OCI-M1 (cell line): ENCODE measurements around the gene ELF1.
A peak's percentile ranks its signal among the peaks of the same experiment; 100 is the strongest.
"Not testable (repeated sequence)": the region's sequence is repeated elsewhere in the genome, so short reads cannot be mapped to it uniquely, and the experiment has no call there.

Experiments
- DNase-seq: peaks from one replicate; lab custom pipeline; 2025; lab: John Stamatoyannopoulos, UW

The ELF1 gene

GRCh38 chr13:41042419-41042818 lies 23.3 kb upstream of the ELF1 start:
- not testable (repeated sequence) for DNase-seq

- no peak for DNase-seq
Observed at GRCh38 chr13:41040584-41041334, 21.6 kb upstream of the ELF1 start.

- no peak for DNase-seq
Observed at GRCh38 chr13:41039746-41040145, 20.6 kb upstream of the ELF1 start.

GRCh38 chr13:41036557-41036956 lies 17.4 kb upstream of the ELF1 start:
- not testable (repeated sequence) for DNase-seq

- peak; percentile 31 for DNase-seq
Observed at GRCh38 chr13:41034881-41035280, 15.8 kb upstream of the ELF1 start.

DNA sequence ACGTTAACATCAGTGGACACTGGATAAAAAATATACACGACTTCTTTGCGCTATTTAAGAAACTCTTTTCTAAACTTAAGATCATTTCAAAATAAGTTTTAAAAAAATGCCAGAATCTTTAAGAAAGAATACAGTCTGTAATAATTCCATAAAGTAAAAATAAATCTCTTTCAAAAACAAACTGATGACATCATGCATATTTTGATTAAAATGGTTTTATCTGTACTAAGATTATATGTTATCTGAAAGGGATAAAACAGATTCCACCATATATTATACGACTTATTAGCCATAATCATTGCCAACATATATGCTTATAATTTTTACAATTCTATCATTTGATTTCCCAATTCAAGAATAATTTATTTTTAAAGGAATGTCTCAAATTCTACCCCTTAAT lies 15.3 kb upstream of the ELF1 start:
- no peak for DNase-seq

GRCh38 chr13:41032691-41033376 lies 13.7 kb upstream of the ELF1 start:
- DNase-seq, result no peak

GRCh38 chr13:41029629-41030028 lies 10.5 kb upstream of the ELF1 start:
- DNase-seq, result peak; percentile 28

- no peak for DNase-seq
Observed at GRCh38 chr13:41028051-41028450, 8.9 kb upstream of the ELF1 start.

DNA sequence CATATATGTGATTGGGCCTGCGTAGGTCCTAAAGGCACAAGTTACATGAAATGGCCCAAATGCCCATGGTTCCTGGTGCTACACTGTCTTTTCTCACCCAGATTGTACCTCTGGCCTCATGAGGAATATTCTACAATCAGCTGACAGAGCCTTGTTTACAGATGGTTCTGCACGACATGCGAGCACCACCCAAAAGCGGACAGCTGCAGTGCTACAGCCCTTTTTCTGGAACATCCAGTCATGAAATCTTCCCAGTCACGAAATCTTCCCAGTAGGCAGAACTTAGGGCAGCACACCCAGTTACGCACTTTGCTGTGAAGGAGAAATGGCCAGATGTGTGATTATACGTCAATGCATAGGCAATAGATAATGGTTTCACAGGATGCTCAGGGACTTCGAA lies 7.7 kb upstream of the ELF1 start:
- DNase-seq, result no peak

GRCh38 chr13:41025518-41025917 lies 6.4 kb upstream of the ELF1 start:
- DNase-seq, result no peak

- DNase-seq, result peak; percentile 56
Observed at GRCh38 chr13:41019578-41020347, 647 bp upstream of the ELF1 start.

DNA sequence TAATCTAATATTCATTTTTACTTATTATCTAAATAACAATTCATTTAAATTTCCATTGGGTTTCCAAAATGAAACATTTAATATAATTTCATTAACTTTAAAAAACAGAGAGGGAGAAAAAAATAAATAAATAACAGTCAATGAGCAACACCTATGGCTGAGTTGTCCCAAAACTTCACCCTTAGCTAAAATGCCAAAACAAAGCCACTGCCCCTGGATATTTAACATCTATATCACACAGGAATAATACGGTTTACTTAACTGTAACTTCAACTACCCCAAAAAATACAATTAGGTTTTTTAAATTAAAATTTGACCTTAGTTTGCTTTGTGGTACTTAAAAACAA lies 541 bp downstream of the ELF1 start:
- no peak for DNase-seq

GRCh38 chr13:41017817-41018601 lies 1.1 kb downstream of the ELF1 start:
- peak; percentile 73 for DNase-seq

- DNase-seq, result peak; percentile 70
Observed at GRCh38 chr13:41017159-41017558, 2.0 kb downstream of the ELF1 start.

- DNase-seq, result no peak
Observed at GRCh38 chr13:41015920-41016319, 3.2 kb downstream of the ELF1 start.

DNA sequence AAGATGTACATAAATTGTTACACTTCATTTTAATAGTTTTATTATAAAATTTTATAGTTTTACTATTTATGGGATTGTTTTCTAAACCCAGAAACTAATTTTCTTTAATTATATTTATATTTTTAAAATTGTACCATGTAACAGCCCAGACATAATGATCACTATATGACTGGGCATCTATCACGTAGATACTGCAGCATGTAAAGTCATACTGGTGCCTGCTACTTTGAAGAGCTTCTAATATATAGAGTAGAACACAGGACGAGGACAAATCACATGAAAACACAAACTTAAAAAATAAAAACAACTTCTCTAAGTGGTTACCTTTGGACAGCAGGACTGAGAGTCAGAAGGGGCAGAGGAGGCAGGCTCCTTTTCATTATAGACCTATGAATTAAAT lies 5.3 kb downstream of the ELF1 start:
- DNase-seq, result no peak

GRCh38 chr13:41012536-41012935 lies 6.6 kb downstream of the ELF1 start:
- DNase-seq, result no peak

GRCh38 chr13:41011382-41011956 lies 7.6 kb downstream of the ELF1 start:
- DNase-seq, result no peak

DNA sequence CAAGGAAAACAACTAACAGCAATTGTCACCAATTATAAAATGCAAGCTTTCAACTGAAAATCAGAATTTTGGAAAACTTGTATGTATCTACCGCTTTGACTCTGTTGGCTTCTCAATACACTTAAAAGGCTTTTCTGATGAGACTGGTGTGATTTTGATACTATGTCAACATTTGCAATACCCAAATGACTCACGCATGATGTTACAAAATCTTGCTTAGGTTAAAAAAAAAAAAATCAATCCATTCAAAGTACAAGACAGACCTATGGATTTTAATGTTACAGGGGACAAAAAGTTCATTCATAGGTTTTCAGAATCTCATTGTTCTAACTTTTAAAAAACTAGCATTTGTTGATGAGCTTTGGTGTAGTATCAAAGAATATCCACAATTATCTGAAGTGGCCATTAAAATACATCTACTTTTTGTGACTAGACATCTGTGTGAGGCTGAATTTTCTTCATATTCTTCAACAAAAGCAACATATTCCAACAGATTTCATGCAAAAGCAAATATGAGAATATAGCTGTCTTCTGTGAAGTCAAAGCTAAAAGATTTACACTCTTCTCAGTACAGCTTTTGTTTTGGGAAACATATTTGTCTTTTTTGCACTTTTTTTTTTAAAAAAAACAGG lies 10.7 kb downstream of the ELF1 start:
- DNase-seq, result peak; percentile 79

GRCh38 chr13:41007744-41008128 lies 11.4 kb downstream of the ELF1 start:
- DNase-seq, result peak; percentile 65
